HPDE6-E6E7 (cell line): ENCODE results near the gene TRPM3.

Experiments used
- DNase-seq: peaks from one replicate; pipeline ENCODE4 v3.0.0; 2011; ENCODE audit warnings: missing footprints; ENCODE audit errors: extremely low spot score

Gene TRPM3

GRCh38 chr9:70948744-70949143 lies 172.7 kb downstream of the TRPM3 start:
- no peak for DNase-seq

GRCh38 chr9:70947511-70947910 lies 173.9 kb downstream of the TRPM3 start:
- no peak for DNase-seq

GRCh38 chr9:70947086-70947485 lies 174.3 kb downstream of the TRPM3 start:
- DNase-seq: peak; percentile 8

- no peak for DNase-seq
These were observed 176.1 kb downstream of the TRPM3 start for GRCh38 chr9:70945301-70945700.

- DNase-seq: no peak
These were observed 180.2 kb downstream of the TRPM3 start for GRCh38 chr9:70941191-70941590.

- DNase-seq: no peak
These were observed 180.8 kb downstream of the TRPM3 start for GRCh38 chr9:70940605-70941004.

- DNase-seq: no peak
These were observed 184.9 kb downstream of the TRPM3 start for GRCh38 chr9:70936536-70936935.

GRCh38 chr9:70935856-70936255 lies 185.6 kb downstream of the TRPM3 start:
- no peak for DNase-seq

- no peak for DNase-seq
These were observed 186.8 kb downstream of the TRPM3 start for GRCh38 chr9:70934642-70935041.

- DNase-seq: no peak
These were observed 188.1 kb downstream of the TRPM3 start for GRCh38 chr9:70933321-70933720.

- DNase-seq: no peak
These were observed 189.3 kb downstream of the TRPM3 start for GRCh38 chr9:70932097-70932496.

GRCh38 chr9:70927530-70927929 lies 193.9 kb downstream of the TRPM3 start:
- no peak for DNase-seq

- peak; percentile 31 for DNase-seq
These were observed 196.4 kb downstream of the TRPM3 start for GRCh38 chr9:70924895-70925547.

GRCh38 chr9:70924380-70924779 lies 197.0 kb downstream of the TRPM3 start:
- no peak for DNase-seq

- DNase-seq: no peak
These were observed 197.5 kb downstream of the TRPM3 start for GRCh38 chr9:70923961-70924360.

GRCh38 chr9:70921136-70921535 lies 200.3 kb downstream of the TRPM3 start:
- no peak for DNase-seq

GRCh38 chr9:70917277-70917676 lies 204.1 kb downstream of the TRPM3 start:
- no peak for DNase-seq

GRCh38 chr9:70911791-70912190 lies 209.6 kb downstream of the TRPM3 start:
- DNase-seq: no peak

- DNase-seq: no peak
These were observed 210.8 kb downstream of the TRPM3 start for GRCh38 chr9:70910598-70910997.

GRCh38 chr9:70902692-70903131 lies 218.7 kb downstream of the TRPM3 start:
- DNase-seq: peak; percentile 58

- DNase-seq: no peak
These were observed 219.2 kb downstream of the TRPM3 start for GRCh38 chr9:70902171-70902570.

- DNase-seq: no peak
These were observed 219.7 kb downstream of the TRPM3 start for GRCh38 chr9:70901746-70902145.

- no peak for DNase-seq
These were observed 220.4 kb downstream of the TRPM3 start for GRCh38 chr9:70901013-70901412.

GRCh38 chr9:70893580-70894122 lies 227.8 kb downstream of the TRPM3 start:
- no peak for DNase-seq
